HCT116 (cell line): ENCODE results near the gene C1orf116. TPM values are rescaled to one million over a fixed set of nuclear protein-coding genes. Genes with fewer than 3 reads are reported as not detected.

ENCODE experiments used
- ATAC-seq: fragments of 200-7000 bp; cut with Tn5 transposase; 2 replicates; pipeline ENCODE4 v1.9.1; 2020; ENCODE audit warnings: mild to moderate bottlenecking, moderate library complexity
- BruUV-seq: library from RNA; stranded (reverse); fragments of 400-500 nt; replicated peaks from 2 replicates; lab custom pipeline; 2021; lab: Mats Ljungman, UMichigan
- CTCF ChIA-PET: fragments of 300-600 bp; sonication (Branson Sonifier 250); formaldehyde crosslinking; loops from one replicate; lab custom pipeline; 2021; ENCODE audit warnings: antibody characterized with exemption; lab: Charles Lee
- POLR2A ChIA-PET: fragments of 300-600, 350-600 bp; sonication (Branson Sonifier 250); formaldehyde crosslinking; loops from one replicate; lab custom pipeline; 2021; ENCODE audit warnings: antibody characterized with exemption; lab: Charles Lee
- RAD21 ChIA-PET, 2 experiments: fragments of 300-600 bp; sonication (Branson Sonifier 250); formaldehyde crosslinking; loops; one replicate each; lab custom pipeline; 2023; ENCODE audit warnings: low total read pairs in 2 of 2; ENCODE audit not compliant: uncharacterized antibody in 2 of 2, unreplicated experiment in 2 of 2, low non-redundant PET in 1 of 2; lab: Charles Lee
- DNase-seq: peaks from one replicate; pipeline ENCODE4 v3.0.0-alpha.2; 2010; ENCODE audit warnings: low read depth, low spot score
- H2AFZ ChIP-seq: fragments of 200-600 bp; shearing (Covaris generic), sonication (generic); 2 replicates; pipeline ENCODE4 v1.6.1; 2017; ENCODE audit warnings: low read depth, mixed run types, mixed read lengths, antibody characterized with exemption, low read length; ENCODE audit not compliant: poor library complexity, severe bottlenecking
- H3K27ac ChIP-seq: 2 replicates; pipeline ENCODE4 v1.5.1; 2012; ENCODE audit warnings: low read depth, low read length
- H3K27me3 ChIP-seq: fragments of 200-600 bp; sonication (generic); 2 replicates; pipeline ENCODE4 v1.6.1; 2016; ENCODE audit warnings: mixed run types, low read length, mixed read lengths; ENCODE audit not compliant: insufficient read depth
- H3K36me3 ChIP-seq, 2 experiments: fragments of 200-500 bp in 1 of 2; fragments of 200-600 bp in 1 of 2; sonication (Bioruptor generic) in 1 of 2; sonication (generic) in 1 of 2; 2 replicates each; pipeline versions ENCODE4 v1.5.1 to v1.6.1; 2014 to 2016; ENCODE audit warnings: low read length in 2 of 2, inconsistent platforms in 1 of 2, mixed read lengths in 1 of 2, mixed run types in 1 of 2; ENCODE audit not compliant: insufficient read depth in 2 of 2, control insufficient read depth in 1 of 2
- H3K4me1 ChIP-seq, 2 experiments: fragments of 200-600 bp in 1 of 2; sonication (generic) in 1 of 2; 2 replicates each; pipeline versions ENCODE4 v1.5.1 to v1.6.1; 2012 to 2017; ENCODE audit warnings: low read length in 2 of 2, inconsistent platforms in 1 of 2, mild to moderate bottlenecking in 1 of 2, mixed read lengths in 1 of 2, mixed run types in 1 of 2, moderate library complexity in 1 of 2; ENCODE audit not compliant: insufficient read depth in 2 of 2, control insufficient read depth in 1 of 2
- H3K4me2 ChIP-seq: fragments of 200-600 bp; sonication (generic); 2 replicates; pipeline ENCODE4 v1.6.1; 2017; ENCODE audit warnings: mixed run types, low read length, mixed read lengths
- H3K4me3 ChIP-seq, 2 experiments: fragments of 200-600 bp in 1 of 2; sonication (generic) in 1 of 2; replicated peaks in 1 of 2; 2 replicates each; pipeline ENCODE4 v1.5.1; 2011 to 2016; ENCODE audit warnings: low read length in 2 of 2, control low read depth in 1 of 2, low read depth in 1 of 2, mild to moderate bottlenecking in 1 of 2, mixed read lengths in 1 of 2, mixed run types in 1 of 2
- H3K79me2 ChIP-seq: fragments of 200-600 bp; sonication (generic); 2 replicates; pipeline ENCODE4 v1.6.1; 2017; ENCODE audit warnings: mild to moderate bottlenecking, mixed run types, low read length, moderate library complexity, mixed read lengths; ENCODE audit not compliant: insufficient read depth
- H3K9ac ChIP-seq: fragments of 200-600 bp; sonication (generic); 2 replicates; pipeline ENCODE4 v1.6.1; 2016; ENCODE audit warnings: low read length, mixed read lengths
- H3K9me2 ChIP-seq: fragments of 200-600 bp; sonication (generic), shearing (Covaris generic); 2 replicates; pipeline ENCODE4 v1.6.1; 2017; ENCODE audit warnings: mixed run types, mild to moderate bottlenecking, moderate library complexity; ENCODE audit not compliant: insufficient read depth
- H3K9me3 ChIP-seq, 2 experiments: fragments of 200-500 bp in 1 of 2; fragments of 200-600 bp in 1 of 2; sonication (Bioruptor generic) in 1 of 2; sonication (generic) in 1 of 2; 2 replicates each; pipeline ENCODE4 v1.6.1; 2014 to 2017; ENCODE audit warnings: low read length in 2 of 2, mixed read lengths in 2 of 2, inconsistent platforms in 1 of 2, low read depth in 1 of 2, mild to moderate bottlenecking in 1 of 2, mixed run types in 1 of 2, moderate library complexity in 1 of 2; ENCODE audit not compliant: control insufficient read depth in 1 of 2, insufficient read depth in 1 of 2
- H4K20me1 ChIP-seq: fragments of 200-600 bp; sonication (generic), shearing (Covaris generic); 2 replicates; pipeline ENCODE4 v1.6.1; 2017; ENCODE audit warnings: mixed run types, mild to moderate bottlenecking, moderate library complexity; ENCODE audit not compliant: insufficient read depth
- CEBPB ChIP-seq: IDR thresholded peaks from 2 replicates; pipeline ENCODE4 v1.6.1; 2012; ENCODE audit warnings: low read depth
- ELF1 ChIP-seq: IDR thresholded peaks from 2 replicates; pipeline ENCODE4 v1.6.1; 2012; ENCODE audit warnings: low read depth, borderline replicate concordance
- EZH2phosphoT487 ChIP-seq: fragments of 200-600 bp; IDR thresholded peaks from 2 replicates; pipeline ENCODE4 v1.6.1; 2018; ENCODE audit warnings: antibody characterized with exemption, borderline replicate concordance
- FOSL1 ChIP-seq: IDR thresholded peaks from 2 replicates; pipeline ENCODE4 v1.6.1; 2012; ENCODE audit warnings: low read depth
- MAX ChIP-seq: IDR thresholded peaks from 2 replicates; pipeline ENCODE4 v1.6.1; 2012
- SIN3A ChIP-seq: IDR thresholded peaks from 2 replicates; pipeline ENCODE4 v1.6.1; 2012; ENCODE audit warnings: low read depth
- YY1 ChIP-seq: IDR thresholded peaks from 2 replicates; pipeline ENCODE4 v1.6.1; 2011; ENCODE audit warnings: low read length, low read depth, moderate library complexity, mild to moderate bottlenecking; ENCODE audit not compliant: insufficient replicate concordance; ENCODE audit errors: extremely low read depth
- ZBTB33 ChIP-seq: IDR thresholded peaks from 2 replicates; pipeline ENCODE4 v1.6.1; 2011; ENCODE audit warnings: mild to moderate bottlenecking, low read length, moderate library complexity; ENCODE audit not compliant: insufficient replicate concordance; ENCODE audit errors: extremely low read depth
- ZNF274 ChIP-seq: fragments of 200-500 bp; sonication (Bioruptor generic); IDR thresholded peaks from 2 replicates; pipeline ENCODE4 v1.6.1; 2014; ENCODE audit warnings: mild to moderate bottlenecking, low read depth, low read length, inconsistent platforms
- intact Hi-C: fragments of 100-400 bp; cut with micrococcal nuclease; formaldehyde crosslinking; loops from 2 replicates; pipeline ENCODE4 v1.10.0; 2022
- total RNA-seq: library from RNA; stranded (reverse); gene quantifications from one replicate; pipeline ENCODE4 v1.2.1, GENCODE V29; 2021; ENCODE audit not compliant: unreplicated experiment

Gene C1orf116
- total RNA-seq, 1 experiment from 2014 or later, result 3.6 TPM

GRCh38 chr1:207067665-207068064 lies 35.1 kb upstream of the C1orf116 start:
- POLR2A ChIA-PET, result no interaction called here
- Histone ChIP-seq H4K20me1 (no peaks in the 10 kb centered on the region), H2AFZ (no peak overlapping the region), H3K4me1 (no peaks in the 10 kb centered on the region), H3K27ac (no peak overlapping the region), H3K79me2 (no peaks in the 10 kb centered on the region), H3K9me2 (no peaks in the 10 kb centered on the region), H3K4me3 (no peak overlapping the region), H3K4me2 (no peak overlapping the region), H3K9me3 (no peaks in the 10 kb centered on the region), H3K27me3 (no peaks in the 10 kb centered on the region), H3K9ac (no peak overlapping the region), H3K36me3 (peaks cover 3 to 12% of the 10 kb centered on the region in 2 experiments; a peak in 1 of 4 replicates)
- RAD21 ChIA-PET, result no interaction called here
- no peak for TF ChIP-seq YY1
- no peak for TF ChIP-seq ELF1
- no peak for TF ChIP-seq FOSL1
- no peak for TF ChIP-seq EZH2phosphoT487
- TF ChIP-seq ZNF274, result no peak
- CTCF ChIA-PET, result no interaction called here
- DNase-seq, result no peak
- no peak for ATAC-seq
- intact Hi-C loops, result no loop called here
- BruUV-seq, result no TSS peak

GRCh38 chr1:207067185-207067584 lies 34.6 kb upstream of the C1orf116 start:
- no peak for TF ChIP-seq ZBTB33
- no peak for TF ChIP-seq CEBPB
- TF ChIP-seq SIN3A, result no peak
- no peak for TF ChIP-seq MAX
- Histone ChIP-seq H3K79me2 (no peaks in the 10 kb centered on the region), H3K9me3 (no peaks in the 10 kb centered on the region), H3K4me3 (no peak overlapping the region), H2AFZ (no peak overlapping the region), H3K27me3 (no peaks in the 10 kb centered on the region), H3K9ac (no peak overlapping the region), H3K9me2 (no peaks in the 10 kb centered on the region), H4K20me1 (no peaks in the 10 kb centered on the region), H3K36me3 (peaks cover 3 to 12% of the 10 kb centered on the region in 2 experiments; a peak in 1 of 4 replicates), H3K27ac (no peak overlapping the region), H3K4me2 (no peak overlapping the region), H3K4me1 (no peaks in the 10 kb centered on the region)
- intact Hi-C loops, result no loop called here
- DNase-seq (no peak), ATAC-seq (no peak)
- CTCF ChIA-PET, result no interaction called here
- POLR2A ChIA-PET, result no interaction called here
- RAD21 ChIA-PET, result no interaction called here
- no TSS peak for BruUV-seq
